ENCODE data around the gene VPS33A. TPM values are rescaled to one million over a fixed set of nuclear protein-coding genes. Genes with fewer than 3 reads are reported as not detected.

Gene VPS33A
- total RNA-seq, 1 donor from 2014 or later = 40.7 TPM

DNA sequence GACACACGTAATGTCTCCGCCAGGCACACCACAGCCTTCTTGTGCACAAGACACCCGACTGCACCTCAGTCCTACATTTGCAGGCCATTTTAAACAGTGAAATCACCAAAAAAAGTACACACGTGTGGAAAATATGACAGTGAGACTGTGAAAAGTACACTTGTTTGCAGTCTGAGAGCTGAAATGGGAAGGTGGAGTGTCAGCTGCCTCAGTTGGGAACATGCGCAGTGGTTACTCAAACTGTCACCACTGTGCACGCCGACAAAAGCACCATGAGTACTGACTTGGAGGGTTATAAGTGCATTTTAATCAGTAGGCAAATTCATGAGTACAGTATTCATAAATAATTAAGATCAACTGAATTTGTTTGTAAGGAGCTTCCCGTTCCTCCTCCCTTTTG, 15.8 kb downstream of the VPS33A start:
- Mint-ChIP-seq H3K27ac (ENCODE audit: unreplicated experiment) (no peak overlapping the region), H3K4me1 (no peaks in the 10 kb centered on the region), H3K9me3 (no peaks in the 10 kb centered on the region), H3K4me3 (no peak overlapping the region), H3K27me3 (ENCODE audit: low read depth) (no peaks in the 10 kb centered on the region), H3K36me3 (ENCODE audit: low read depth) (no peaks in the 10 kb centered on the region)
- no peak for DNase-seq (ENCODE audit: low read depth, low spot score)
- TF ChIP-seq, protein P1, sequence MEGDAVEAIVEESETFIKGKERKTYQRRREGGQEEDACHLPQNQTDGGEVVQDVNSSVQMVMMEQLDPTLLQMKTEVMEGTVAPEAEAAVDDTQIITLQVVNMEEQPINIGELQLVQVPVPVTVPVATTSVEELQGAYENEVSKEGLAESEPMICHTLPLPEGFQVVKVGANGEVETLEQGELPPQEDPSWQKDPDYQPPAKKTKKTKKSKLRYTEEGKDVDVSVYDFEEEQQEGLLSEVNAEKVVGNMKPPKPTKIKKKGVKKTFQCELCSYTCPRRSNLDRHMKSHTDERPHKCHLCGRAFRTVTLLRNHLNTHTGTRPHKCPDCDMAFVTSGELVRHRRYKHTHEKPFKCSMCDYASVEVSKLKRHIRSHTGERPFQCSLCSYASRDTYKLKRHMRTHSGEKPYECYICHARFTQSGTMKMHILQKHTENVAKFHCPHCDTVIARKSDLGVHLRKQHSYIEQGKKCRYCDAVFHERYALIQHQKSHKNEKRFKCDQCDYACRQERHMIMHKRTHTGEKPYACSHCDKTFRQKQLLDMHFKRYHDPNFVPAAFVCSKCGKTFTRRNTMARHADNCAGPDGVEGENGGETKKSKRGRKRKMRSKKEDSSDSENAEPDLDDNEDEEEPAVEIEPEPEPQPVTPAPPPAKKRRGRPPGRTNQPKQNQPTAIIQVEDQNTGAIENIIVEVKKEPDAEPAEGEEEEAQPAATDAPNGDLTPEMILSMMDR (conservative IDR thresholded peaks at IDR 0.05) = no peak

DNA sequence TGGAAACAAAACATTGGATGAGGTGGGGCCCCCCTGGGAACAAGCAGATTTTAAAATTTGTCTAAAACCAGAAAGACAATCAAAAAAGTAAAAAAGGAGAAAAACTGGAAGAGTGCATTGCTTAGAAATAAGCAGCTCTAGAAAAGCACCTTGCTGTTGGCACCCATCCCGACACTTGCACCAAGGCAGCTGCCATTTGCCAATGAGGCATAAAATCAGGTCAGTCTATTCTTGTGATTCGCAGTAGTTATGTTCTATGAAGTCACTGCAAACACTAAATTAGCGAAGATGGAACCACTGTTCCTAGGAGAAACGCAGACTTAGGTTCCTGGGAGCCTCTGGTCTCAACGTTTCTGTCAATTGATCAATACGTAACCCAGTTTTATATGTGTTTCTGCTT, 16.2 kb downstream of the VPS33A start:
- DNase-seq (ENCODE audit: low read depth, low spot score) = no peak
- no peak overlapping the region for H3K27ac Mint-ChIP-seq (ENCODE audit: unreplicated experiment)
- no peaks in the 10 kb centered on the region for H3K4me1 Mint-ChIP-seq
- H3K27me3 Mint-ChIP-seq (ENCODE audit: low read depth) = no peaks in the 10 kb centered on the region
- no peaks in the 10 kb centered on the region for H3K9me3 Mint-ChIP-seq
- no peaks in the 10 kb centered on the region for H3K36me3 Mint-ChIP-seq (ENCODE audit: low read depth)
- TF ChIP-seq, protein P1 (conservative IDR thresholded peaks at IDR 0.05) = no peak
- no peak overlapping the region for H3K4me3 Mint-ChIP-seq

DNA sequence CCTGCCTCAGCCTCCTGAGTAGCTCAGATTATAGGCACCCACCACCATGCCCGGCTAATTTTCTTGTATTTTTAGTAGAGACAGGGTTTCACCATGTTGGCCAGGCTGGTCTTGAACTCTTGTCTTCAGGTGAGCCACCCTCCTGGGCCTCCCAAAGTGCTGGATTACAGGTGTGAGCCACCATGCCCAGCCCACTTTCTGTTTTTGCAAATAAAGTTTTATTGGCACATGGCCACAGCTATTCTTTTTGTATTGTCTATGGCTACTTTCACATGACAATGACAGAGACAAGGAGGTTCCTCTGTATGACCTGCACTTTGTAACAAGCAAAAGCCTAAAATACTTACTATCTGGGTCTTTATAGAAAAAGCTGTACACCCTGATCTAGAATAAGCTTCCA, 20.7 kb downstream of the VPS33A start:
- Mint-ChIP-seq H3K36me3 (ENCODE audit: low read depth) (peaks cover 4% of the 10 kb centered on the region), H3K27ac (ENCODE audit: unreplicated experiment) (no peak overlapping the region), H3K4me3 (no peak overlapping the region), H3K9me3 (no peaks in the 10 kb centered on the region), H3K4me1 (no peaks in the 10 kb centered on the region), H3K27me3 (ENCODE audit: low read depth) (no peaks in the 10 kb centered on the region)
- no peak for DNase-seq (ENCODE audit: low read depth, low spot score)
- TF ChIP-seq, protein P1 (conservative IDR thresholded peaks at IDR 0.05) = no peak

DNA sequence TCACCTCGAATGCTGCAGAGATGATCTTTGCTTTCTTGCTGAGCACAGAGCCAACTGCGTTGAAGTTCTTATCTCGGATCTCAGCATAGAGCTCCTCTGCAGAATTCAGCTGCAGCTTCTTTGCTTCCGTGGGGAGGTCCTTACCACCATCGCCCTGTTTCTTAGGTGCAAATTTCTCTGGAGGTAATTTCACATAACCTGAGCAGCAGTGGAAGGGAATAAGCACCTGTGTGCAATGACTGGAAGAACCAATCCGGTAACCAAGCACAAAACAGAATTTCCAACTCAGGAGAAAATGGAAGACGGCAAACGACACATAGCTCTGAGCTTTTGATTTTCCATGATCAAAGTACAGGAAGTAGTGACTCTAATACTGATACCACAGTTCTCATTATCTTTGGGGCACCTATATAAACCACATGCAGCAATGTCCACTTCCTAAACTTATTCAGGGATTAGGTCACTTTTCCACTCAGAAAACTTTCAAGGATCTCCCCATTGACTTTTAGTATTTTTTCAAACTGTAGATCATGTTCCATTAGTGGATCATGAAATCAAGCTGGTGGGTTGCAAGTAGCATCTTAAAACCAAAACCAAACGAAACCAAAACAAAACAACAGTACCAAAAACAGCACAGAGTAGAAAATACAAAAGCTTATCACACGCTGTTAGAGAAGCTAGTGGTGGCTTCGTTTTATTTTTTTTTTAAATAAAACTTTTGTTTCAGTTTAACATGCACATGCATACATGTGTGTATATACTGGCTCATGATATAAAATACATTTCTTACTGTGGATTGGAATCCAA, 21.5 kb downstream of the VPS33A start:
- Mint-ChIP-seq H3K4me3 (no peak overlapping the region), H3K36me3 (ENCODE audit: low read depth) (peaks cover 4% of the 10 kb centered on the region), H3K9me3 (no peaks in the 10 kb centered on the region), H3K4me1 (no peaks in the 10 kb centered on the region), H3K27ac (ENCODE audit: unreplicated experiment) (no peak overlapping the region), H3K27me3 (ENCODE audit: low read depth) (no peaks in the 10 kb centered on the region)
- TF ChIP-seq, protein P1 (conservative IDR thresholded peaks at IDR 0.05) = no peak
- DNase-seq (ENCODE audit: low read depth, low spot score) = no peak

DNA sequence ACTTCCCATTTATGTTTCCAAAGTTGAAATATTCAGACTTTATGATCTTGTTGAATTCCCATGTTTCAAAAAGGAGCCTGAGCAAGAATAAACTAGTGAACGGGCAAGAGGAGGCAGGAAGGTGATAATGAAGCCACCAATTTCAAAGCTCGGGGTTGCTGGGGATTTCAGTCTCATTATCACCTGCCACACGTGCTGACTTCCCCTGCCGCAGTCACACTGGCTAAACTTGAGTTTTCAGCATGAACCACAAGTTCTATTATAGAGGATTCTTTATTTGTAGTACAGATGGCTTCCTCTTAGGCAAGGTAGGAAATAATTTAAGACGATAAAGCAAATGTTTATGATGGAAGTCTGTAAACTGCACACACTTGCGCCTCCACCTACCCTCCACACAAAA, 22.3 kb downstream of the VPS33A start:
- TF ChIP-seq, protein P1 (conservative IDR thresholded peaks at IDR 0.05) = no peak
- H3K27me3 Mint-ChIP-seq (ENCODE audit: low read depth) = no peaks in the 10 kb centered on the region
- no peaks in the 10 kb centered on the region for H3K4me1 Mint-ChIP-seq
- DNase-seq (ENCODE audit: low read depth, low spot score) = no peak
- no peaks in the 10 kb centered on the region for H3K9me3 Mint-ChIP-seq
- H3K4me3 Mint-ChIP-seq = no peak overlapping the region
- H3K27ac Mint-ChIP-seq (ENCODE audit: unreplicated experiment) = no peak overlapping the region
- H3K36me3 Mint-ChIP-seq (ENCODE audit: low read depth) = peaks cover 4% of the 10 kb centered on the region
